Measurements from ENCODE around the gene SSBP2. TPM values are rescaled to one million over a fixed set of nuclear protein-coding genes. Genes with fewer than 3 reads are reported as not detected.

SSBP2 gene
- total RNA-seq, 1 donor = 34.3 TPM

GRCh38 chr5:81519217-81519905 lies 231.5 kb downstream of the SSBP2 start:
- H3K4me3 ChIP-seq (ENCODE audit: low read depth, low read length) = no peak overlapping the region
- TF ChIP-seq CTCF (IDR thresholded peaks at IDR 0.05; ENCODE audit: insufficient read depth, low read length) = no peak
- DNase-seq (ENCODE audit: low read depth) = no peak

GRCh38 chr5:81517462-81517861 lies 233.4 kb downstream of the SSBP2 start:
- H3K4me3 ChIP-seq (ENCODE audit: low read depth, low read length) = no peak overlapping the region
- no peak for TF ChIP-seq CTCF (IDR thresholded peaks at IDR 0.05; ENCODE audit: insufficient read depth, low read length)
- DNase-seq (ENCODE audit: low read depth) = peak; percentile 12

- no peak overlapping the region for H3K4me3 ChIP-seq (ENCODE audit: low read depth, low read length)
- DNase-seq (ENCODE audit: low read depth) = no peak
- no peak for TF ChIP-seq CTCF (IDR thresholded peaks at IDR 0.05; ENCODE audit: insufficient read depth, low read length)
Measured at GRCh38 chr5:81516091-81516490, 234.8 kb downstream of the SSBP2 start.

- DNase-seq (ENCODE audit: low read depth) = peak; percentile 19
- no peak overlapping the region for H3K4me3 ChIP-seq (ENCODE audit: low read depth, low read length)
- peak; percentile 28 for TF ChIP-seq CTCF (IDR thresholded peaks at IDR 0.05; ENCODE audit: insufficient read depth, low read length)
Measured at GRCh38 chr5:81513982-81514381, 236.9 kb downstream of the SSBP2 start.

- no peak overlapping the region for H3K4me3 ChIP-seq (ENCODE audit: low read depth, low read length)
- TF ChIP-seq CTCF (IDR thresholded peaks at IDR 0.05; ENCODE audit: insufficient read depth, low read length) = no peak
- DNase-seq (ENCODE audit: low read depth) = no peak
Measured at GRCh38 chr5:81513473-81513872, 237.4 kb downstream of the SSBP2 start.

- no peak overlapping the region for H3K4me3 ChIP-seq (ENCODE audit: low read depth, low read length)
- TF ChIP-seq CTCF (IDR thresholded peaks at IDR 0.05; ENCODE audit: insufficient read depth, low read length) = peak; percentile 96
- peak; percentile 94 for DNase-seq (ENCODE audit: low read depth)
Measured at GRCh38 chr5:81506900-81507588, 243.9 kb downstream of the SSBP2 start.
